Esophagus squamous epithelium (tissue), 5 donors: ENCODE results near the gene FOXO4. TPM values are rescaled to one million over a fixed set of nuclear protein-coding genes. Genes with fewer than 3 reads are reported as not detected.

ENCODE experiments used
- DNase-seq: peaks from one replicate; lab custom pipeline; 2025; lab: John Stamatoyannopoulos, UW
- H3K27ac ChIP-seq, 4 donors: fragments of 200-600 bp; sonication (generic); one replicate each; pipeline ENCODE4 v1.5.1; 2016 to 2019; ENCODE audit warnings: mild to moderate bottlenecking in 1 of 4
- H3K27me3 ChIP-seq, 4 donors: fragments of 200-600 bp; sonication (generic); 1 replicate in 3 of 4; 2 replicates in 1 of 4; pipeline versions ENCODE4 v1.5.1 to v1.6.0; 2017 to 2021; ENCODE audit warnings: antibody characterized with exemption in 1 of 4
- H3K36me3 ChIP-seq, 3 donors: fragments of 200-600 bp; sonication (generic); one replicate each; pipeline ENCODE4 v1.5.1; 2016 to 2019
- H3K4me1 ChIP-seq, 3 donors: fragments of 200-600 bp; sonication (generic); one replicate each; pipeline ENCODE4 v1.5.1; 2017 to 2019
- H3K4me3 ChIP-seq, 4 donors: fragments of 200-600 bp; sonication (generic); 1 replicate in 3 of 4; 2 replicates in 1 of 4; pipeline ENCODE4 v1.5.1; 2016 to 2019; ENCODE audit warnings: mild to moderate bottlenecking in 2 of 4, moderate library complexity in 1 of 4
- H3K9me3 ChIP-seq, 3 donors: fragments of 200-600 bp; sonication (generic); one replicate each; pipeline ENCODE4 v1.5.1; 2016 to 2019
- POLR2A ChIP-seq, 4 donors: fragments of 450-650 bp; IDR thresholded peaks; one replicate each; pipeline ENCODE4 v1.6.1; 2017; ENCODE audit warnings: antibody characterized with exemption in 4 of 4, mild to moderate bottlenecking in 4 of 4, moderate library complexity in 3 of 4
- WGBS, 2 donors: methylation state at CpG; one replicate each; pipeline ENCODE4 v1.1.5; 2018; 5-methylcytosine and 5-hydroxymethylcytosine counted together
- intact Hi-C: fragments of 100-400 bp; cut with DNase I; formaldehyde crosslinking; loops from one replicate; pipeline ENCODE4 v1.15.0; 2022
- total RNA-seq, 4 donors: library from RNA; depleted of rRNA; stranded (reverse); fragments of >200 nt; gene quantifications; one replicate each; pipeline ENCODE4 v1.1.0, GENCODE V29; 2016
- TF ChIP-seq, protein P1 (sequence below), 6 experiments: fragments of 450-650 bp in 4 of 6; fragments of 200-600 bp in 2 of 6; sonication (generic) in 2 of 6; IDR thresholded peaks; one replicate each; pipeline ENCODE4 v1.5.1; 2016 to 2019; ENCODE audit warnings: antibody characterized with exemption in 6 of 6, mild to moderate bottlenecking in 4 of 6, moderate library complexity in 4 of 6
- donor health status: DM: yes; HTN: yes; CAD: no.

The FOXO4 gene
- total RNA-seq, 4 donors from 2014 or later, result 4.8 to 17.7 (median 13.2) TPM

DNA sequence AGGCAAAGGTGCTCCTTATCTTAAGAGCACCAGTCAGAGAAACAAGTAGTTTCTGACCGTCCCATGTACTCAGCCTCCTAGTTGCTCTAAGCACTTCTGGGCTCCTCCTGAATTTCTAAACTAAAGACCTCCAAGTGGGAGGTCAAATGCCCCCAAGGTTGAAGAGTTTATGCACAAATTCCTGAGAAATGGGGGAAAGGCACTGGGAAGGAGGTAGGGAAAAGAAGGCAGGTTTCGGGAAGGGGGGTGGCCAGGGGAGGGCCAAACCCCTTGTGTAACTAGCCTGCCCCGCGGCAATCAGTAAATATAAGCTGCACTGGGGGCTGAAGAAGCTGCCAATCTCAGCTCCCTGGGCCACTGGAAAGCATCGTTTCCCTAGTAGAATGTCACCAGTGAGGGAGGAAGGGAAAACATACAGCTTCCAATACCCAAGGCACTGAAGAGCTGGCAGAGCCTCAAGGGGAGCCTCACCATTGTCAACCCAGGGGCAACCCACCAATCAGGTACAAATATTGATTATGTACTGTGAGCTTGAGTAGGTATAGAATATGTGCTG is 3.4 kb downstream of the FOXO4 start:
- no peak for DNase-seq
- H3K27me3 ChIP-seq, result no peaks in the 10 kb centered on the region
- 58% methylated on average over 5 of the region's 5 CpGs; no CpG with 5 or more reads in 1 of the 2 donors for WGBS, 2 donors
- no peak overlapping the region for H3K27ac ChIP-seq
- H3K36me3 ChIP-seq, result no peaks in the 10 kb centered on the region
- no peaks in the 10 kb centered on the region for H3K9me3 ChIP-seq
- peaks cover 6 to 42% (median 11%) of the 10 kb centered on the region in 3 donors for H3K4me1 ChIP-seq
- intact Hi-C loops, result no loop called here
- TF ChIP-seq, protein P1, sequence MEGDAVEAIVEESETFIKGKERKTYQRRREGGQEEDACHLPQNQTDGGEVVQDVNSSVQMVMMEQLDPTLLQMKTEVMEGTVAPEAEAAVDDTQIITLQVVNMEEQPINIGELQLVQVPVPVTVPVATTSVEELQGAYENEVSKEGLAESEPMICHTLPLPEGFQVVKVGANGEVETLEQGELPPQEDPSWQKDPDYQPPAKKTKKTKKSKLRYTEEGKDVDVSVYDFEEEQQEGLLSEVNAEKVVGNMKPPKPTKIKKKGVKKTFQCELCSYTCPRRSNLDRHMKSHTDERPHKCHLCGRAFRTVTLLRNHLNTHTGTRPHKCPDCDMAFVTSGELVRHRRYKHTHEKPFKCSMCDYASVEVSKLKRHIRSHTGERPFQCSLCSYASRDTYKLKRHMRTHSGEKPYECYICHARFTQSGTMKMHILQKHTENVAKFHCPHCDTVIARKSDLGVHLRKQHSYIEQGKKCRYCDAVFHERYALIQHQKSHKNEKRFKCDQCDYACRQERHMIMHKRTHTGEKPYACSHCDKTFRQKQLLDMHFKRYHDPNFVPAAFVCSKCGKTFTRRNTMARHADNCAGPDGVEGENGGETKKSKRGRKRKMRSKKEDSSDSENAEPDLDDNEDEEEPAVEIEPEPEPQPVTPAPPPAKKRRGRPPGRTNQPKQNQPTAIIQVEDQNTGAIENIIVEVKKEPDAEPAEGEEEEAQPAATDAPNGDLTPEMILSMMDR (IDR thresholded peaks at IDR 0.05), result no peak
- TF ChIP-seq POLR2A (IDR thresholded peaks at IDR 0.05), result no peak
- H3K4me3 ChIP-seq, result no peak overlapping the region

DNA sequence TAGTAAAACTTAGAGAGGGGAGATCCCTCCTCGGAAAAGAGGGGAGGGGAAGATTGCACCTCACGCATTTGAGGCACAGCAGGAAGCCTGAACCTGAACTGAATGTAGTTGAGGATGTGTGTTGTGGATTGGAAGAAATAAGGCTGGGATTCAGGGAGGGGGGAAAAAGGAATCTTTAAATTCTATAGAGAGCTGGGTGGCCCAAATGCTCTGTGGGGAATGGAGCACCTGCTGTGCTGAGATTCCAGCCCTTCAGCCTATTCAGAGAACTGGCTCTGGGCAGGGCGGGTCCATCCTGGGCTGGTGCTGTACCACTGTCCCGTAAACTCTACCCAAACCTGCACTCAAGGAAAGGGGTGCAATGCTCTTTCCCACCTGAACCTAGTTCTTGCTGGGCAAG is 4.1 kb downstream of the FOXO4 start:
- DNase-seq, result no peak

DNA sequence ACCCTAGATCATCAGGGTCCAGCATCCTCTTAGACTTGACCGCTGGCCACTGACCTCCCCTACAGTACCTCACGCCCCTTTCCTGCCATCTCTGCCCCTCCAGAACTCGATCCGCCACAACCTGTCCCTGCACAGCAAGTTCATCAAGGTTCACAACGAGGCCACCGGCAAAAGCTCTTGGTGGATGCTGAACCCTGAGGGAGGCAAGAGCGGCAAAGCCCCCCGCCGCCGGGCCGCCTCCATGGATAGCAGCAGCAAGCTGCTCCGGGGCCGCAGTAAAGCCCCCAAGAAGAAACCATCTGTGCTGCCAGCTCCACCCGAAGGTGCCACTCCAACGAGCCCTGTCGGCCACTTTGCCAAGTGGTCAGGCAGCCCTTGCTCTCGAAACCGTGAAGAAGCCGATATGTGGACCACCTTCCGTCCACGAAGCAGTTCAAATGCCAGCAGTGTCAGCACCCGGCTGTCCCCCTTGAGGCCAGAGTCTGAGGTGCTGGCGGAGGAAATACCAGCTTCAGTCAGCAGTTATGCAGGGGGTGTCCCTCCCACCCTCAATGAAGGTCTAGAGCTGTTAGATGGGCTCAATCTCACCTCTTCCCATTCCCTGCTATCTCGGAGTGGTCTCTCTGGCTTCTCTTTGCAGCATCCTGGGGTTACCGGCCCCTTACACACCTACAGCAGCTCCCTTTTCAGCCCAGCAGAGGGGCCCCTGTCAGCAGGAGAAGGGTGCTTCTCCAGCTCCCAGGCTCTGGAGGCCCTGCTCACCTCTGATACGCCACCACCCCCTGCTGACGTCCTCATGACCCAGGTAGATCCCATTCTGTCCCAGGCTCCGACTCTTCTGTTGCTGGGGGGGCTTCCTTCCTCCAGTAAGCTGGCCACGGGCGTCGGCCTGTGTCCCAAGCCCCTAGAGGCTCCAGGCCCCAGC is 5.2 kb downstream of the FOXO4 start:
- no peaks in the 10 kb centered on the region for H3K36me3 ChIP-seq
- intact Hi-C loops, result no loop called here
- DNase-seq, result no peak
- H3K27ac ChIP-seq, result no peak overlapping the region
- H3K4me3 ChIP-seq, result no peak overlapping the region
- no peak for TF ChIP-seq POLR2A (IDR thresholded peaks at IDR 0.05)
- peaks cover 6 to 48% (median 11%) of the 10 kb centered on the region in 3 donors for H3K4me1 ChIP-seq
- 64 to 82% methylated on average over 7 to 20 of the region's 31 CpGs for WGBS, 2 donors
- no peaks in the 10 kb centered on the region for H3K27me3 ChIP-seq
- no peaks in the 10 kb centered on the region for H3K9me3 ChIP-seq

More for the DNA sequence above, 4.1 kb downstream of the FOXO4 start:
- H3K27me3 ChIP-seq, result no peaks in the 10 kb centered on the region
- no peak overlapping the region for H3K4me3 ChIP-seq
- TF ChIP-seq, protein P1 (IDR thresholded peaks at IDR 0.05), result no peak
- no peak for TF ChIP-seq POLR2A (IDR thresholded peaks at IDR 0.05)
- no peaks in the 10 kb centered on the region for H3K9me3 ChIP-seq
- H3K4me1 ChIP-seq, result peaks cover 6 to 48% (median 11%) of the 10 kb centered on the region in 3 donors
- H3K36me3 ChIP-seq, result no peaks in the 10 kb centered on the region
- WGBS, 2 donors, result 73 to 83% methylated on average over 2 to 4 of the region's 4 CpGs
- intact Hi-C loops, result no loop called here
- no peak overlapping the region for H3K27ac ChIP-seq

DNA sequence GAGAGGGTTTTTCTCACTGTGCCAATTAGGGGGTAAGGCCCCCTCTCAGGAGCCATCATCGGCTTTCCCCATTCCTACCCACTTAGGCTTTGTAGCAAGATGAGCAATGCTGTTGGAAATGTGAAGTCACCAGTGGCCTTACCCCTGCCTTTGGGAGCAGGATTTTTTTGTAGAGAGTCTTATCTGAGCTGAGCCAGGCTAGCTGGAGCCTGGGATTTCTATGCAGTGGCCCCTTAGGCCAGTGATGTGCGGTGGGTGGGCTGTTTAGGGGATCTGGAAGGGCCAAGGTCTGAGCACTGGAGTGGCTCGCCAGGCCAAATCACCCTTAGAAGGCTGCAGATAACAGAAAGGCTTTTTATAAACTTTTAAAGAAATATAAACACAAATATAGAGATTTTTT is 6.6 kb downstream of the FOXO4 start:
- no peak for DNase-seq
- Histone ChIP-seq H3K36me3 (no peaks in the 10 kb centered on the region), H3K27ac (no peak overlapping the region), H3K9me3 (no peaks in the 10 kb centered on the region), H3K4me3 (no peak overlapping the region), H3K27me3 (no peaks in the 10 kb centered on the region), H3K4me1 (peaks cover 6 to 39% (median 8%) of the 10 kb centered on the region in 3 donors)
- TF ChIP-seq, protein P1 (IDR thresholded peaks at IDR 0.05), result no peak
- TF ChIP-seq POLR2A (IDR thresholded peaks at IDR 0.05), result no peak
- intact Hi-C loops, result no loop called here
- 48 to 86% methylated on average over 1 to 3 of the region's 3 CpGs for WGBS, 2 donors

DNA sequence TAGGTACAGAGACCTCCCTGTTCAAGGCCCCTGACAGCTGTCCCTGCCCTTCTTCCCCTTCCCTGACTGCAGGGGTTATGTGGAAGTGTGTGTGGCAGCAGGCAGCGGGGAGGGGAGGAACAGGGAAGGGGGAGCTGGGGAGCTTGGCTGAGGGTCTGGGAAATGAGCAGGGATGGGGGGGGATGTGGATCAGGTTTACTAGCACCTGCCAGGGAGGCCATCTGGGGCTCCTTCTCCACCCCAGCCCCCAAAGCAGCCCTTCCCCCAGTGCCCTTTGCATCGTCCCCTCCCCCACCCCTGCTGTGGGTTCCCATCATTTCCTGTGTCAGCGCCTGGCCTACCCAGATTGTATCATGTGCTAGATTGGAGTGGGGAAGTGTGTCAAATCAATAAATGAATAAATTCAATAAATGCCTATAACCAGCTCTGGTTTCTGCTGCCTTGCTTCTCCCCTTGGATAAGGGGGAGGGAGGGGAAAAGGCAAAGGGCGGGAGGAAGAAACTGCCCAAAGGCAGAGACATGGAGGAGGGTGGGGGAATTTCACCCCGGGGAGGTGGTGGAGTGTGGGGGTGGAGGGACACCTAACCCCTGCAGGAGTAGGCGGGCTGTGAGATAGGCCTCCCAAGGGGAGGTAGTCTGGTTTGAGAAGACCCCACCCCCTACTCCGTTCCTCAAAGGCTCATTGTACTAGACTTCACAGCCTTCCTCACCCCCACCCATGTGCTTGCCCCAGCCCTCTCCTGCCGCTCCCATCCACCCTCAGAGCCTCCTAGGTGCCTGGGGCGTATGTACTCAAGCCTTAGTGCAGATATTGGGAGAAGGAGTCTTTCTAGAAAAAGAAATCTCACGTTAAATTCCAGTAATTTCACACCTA is 7.7 kb downstream of the FOXO4 start:
- H3K36me3 ChIP-seq, result no peaks in the 10 kb centered on the region
- DNase-seq, result no peak
- peaks cover 0 to 28% (median 8%) of the 10 kb centered on the region in 3 donors for H3K4me1 ChIP-seq
- WGBS, 2 donors, result 29 to 49% methylated on average over 4 to 8 of the region's 10 CpGs
- no peaks in the 10 kb centered on the region for H3K9me3 ChIP-seq
- peak overlapping the region in 3 of 4 donors; percentile 53 to 71 (median 58) for H3K27ac ChIP-seq
- H3K4me3 ChIP-seq, result no peak overlapping the region
- no peaks in the 10 kb centered on the region for H3K27me3 ChIP-seq
- no peak for TF ChIP-seq POLR2A (IDR thresholded peaks at IDR 0.05)
- TF ChIP-seq, protein P1 (IDR thresholded peaks at IDR 0.05), result no peak
- intact Hi-C loops, result no loop called here
